Keratinocyte (primary cell): ENCODE results near the gene BORCS5. TPM values are rescaled to one million over a fixed set of nuclear protein-coding genes. Genes with fewer than 3 reads are reported as not detected.

Experiments
- DNase-seq: peaks from one replicate; pipeline ENCODE4 v3.0.0-alpha.2; 2011; ENCODE audit warnings: low read depth, missing footprints, low spot score
- FAIRE-seq: peaks from 2 replicates; lab custom pipeline; 2011; peaks lifted over from hg19 to GRCh38; lab: Jason Lieb, UNC
- H2AFZ ChIP-seq: 2 replicates; pipeline ENCODE4 v1.6.0; 2012; ENCODE audit warnings: low read length, control low read depth, inconsistent platforms; ENCODE audit not compliant: control insufficient read depth
- H3K27ac ChIP-seq: 2 replicates; pipeline ENCODE4 v1.5.1; 2011; ENCODE audit warnings: low read length; ENCODE audit not compliant: control insufficient read depth, insufficient read depth
- H3K27me3 ChIP-seq: 3 replicates; pipeline ENCODE4 v1.6.0; 2011; ENCODE audit warnings: low read length; ENCODE audit not compliant: control insufficient read depth, insufficient read depth; ENCODE audit errors: extremely low read depth
- H3K36me3 ChIP-seq, 2 experiments: 2 replicates in 1 of 2; 3 replicates in 1 of 2; pipeline ENCODE4 v1.5.1; 2011; ENCODE audit warnings: low read length in 2 of 2, mild to moderate bottlenecking in 1 of 2; ENCODE audit not compliant: control insufficient read depth in 2 of 2, insufficient read depth in 2 of 2; ENCODE audit errors: extremely low read depth in 1 of 2
- H3K4me1 ChIP-seq: 3 replicates; pipeline ENCODE4 v1.5.1; 2011; ENCODE audit warnings: low read length; ENCODE audit not compliant: control insufficient read depth, insufficient read depth; ENCODE audit errors: extremely low read depth
- H3K4me2 ChIP-seq: 3 replicates; pipeline ENCODE4 v1.6.0; 2011; ENCODE audit warnings: low read depth, low read length; ENCODE audit not compliant: control insufficient read depth, insufficient read depth; ENCODE audit errors: extremely low read depth
- H3K4me3 ChIP-seq, 3 experiments: fragments of 200-600 bp in 1 of 3; sonication (generic) in 1 of 3; 2 replicates in 2 of 3; 3 replicates in 1 of 3; pipeline ENCODE4 v1.5.1; 2011 to 2016; ENCODE audit warnings: low read length in 3 of 3, mild to moderate bottlenecking in 3 of 3, control low read depth in 2 of 3, inconsistent platforms in 1 of 3, low read depth in 1 of 3, mixed read lengths in 1 of 3, mixed run types in 1 of 3, moderate library complexity in 1 of 3; ENCODE audit not compliant: control insufficient read depth in 2 of 3, insufficient read depth in 2 of 3; ENCODE audit errors: extremely low read depth in 1 of 3
- H3K79me2 ChIP-seq: 2 replicates; pipeline ENCODE4 v1.6.0; 2012; ENCODE audit warnings: low read length; ENCODE audit not compliant: control insufficient read depth, insufficient read depth
- H3K9ac ChIP-seq: 3 replicates; pipeline ENCODE4 v1.6.0; 2011; ENCODE audit warnings: low read length; ENCODE audit not compliant: control insufficient read depth, insufficient read depth; ENCODE audit errors: extremely low read depth
- H3K9me1 ChIP-seq: 3 replicates; pipeline ENCODE4 v1.6.0; 2011; ENCODE audit warnings: low read length; ENCODE audit not compliant: control insufficient read depth, insufficient read depth; ENCODE audit errors: extremely low read depth
- H3K9me3 ChIP-seq: 2 replicates; pipeline ENCODE4 v1.5.1; 2012; ENCODE audit warnings: low read depth, low read length; ENCODE audit not compliant: control insufficient read depth
- H4K20me1 ChIP-seq: 3 replicates; pipeline ENCODE4 v1.6.0; 2011; ENCODE audit warnings: low read length; ENCODE audit not compliant: control insufficient read depth, insufficient read depth; ENCODE audit errors: extremely low read depth
- CTCF ChIP-seq, 3 experiments: IDR thresholded peaks in 1 of 3; conservative IDR thresholded peaks in 1 of 3; optimal IDR thresholded peaks in 1 of 3; 2 replicates in 2 of 3; 3 replicates in 1 of 3; pipeline versions ENCODE3 to v1.5.1; 2011; ENCODE audit warnings: low read length in 3 of 3, mild to moderate bottlenecking in 3 of 3, moderate library complexity in 2 of 3, control low read depth in 1 of 3, inconsistent platforms in 1 of 3; ENCODE audit not compliant: insufficient read depth in 2 of 3; ENCODE audit errors: extremely low read depth in 1 of 3
- EZH2 ChIP-seq: IDR thresholded peaks from one replicate; pipeline ENCODE4 v1.6.1; 2012; ENCODE audit warnings: inconsistent platforms, mild to moderate bottlenecking, low read length, moderate library complexity
- dilution Hi-C: fragments of 300-500 bp; cut with MboI; formaldehyde crosslinking; loops from one replicate; pipeline ENCODE4 v1.7.0; 2020; ENCODE audit warnings: low sequenced_read_pairs; ENCODE audit not compliant: extremely low pct_ligation_motif_present
- polyA plus RNA-seq, 5 experiments: library from polyadenylated mRNA; depleted of rRNA in 3 of 5; stranded (reverse) in 3 of 5; stranded (forward) in 1 of 5; unstranded in 1 of 5; fragments of >200 nt; gene quantifications; 1 replicate in 1 of 5; 2 replicates in 3 of 5; 3 replicates in 1 of 5; pipeline versions ENCODE4 v1.2.1 to v1.2.3, GENCODE V29; 2011 to 2012; ENCODE audit warnings: missing spikeins in 2 of 5, low read depth in 1 of 5, low replicate concordance in 1 of 5

BORCS5 gene
- polyA plus RNA-seq, 1 donor (not counting 4 experiments of a cell fraction or from before 2014, with no cell fraction given): 5.4 TPM

- H3K27me3 ChIP-seq: no peaks in the 10 kb centered on the region
- peaks cover 14% of the 10 kb centered on the region for H3K4me1 ChIP-seq
- H3K9ac ChIP-seq: peak overlapping the region; percentile 94
- FAIRE-seq (peak; percentile 74), DNase-seq (no peak)
- dilution Hi-C loops: no loop called here
- no peaks in the 10 kb centered on the region for H3K9me3 ChIP-seq
- H3K27ac ChIP-seq: peak overlapping the region; percentile 87
- H2AFZ ChIP-seq: peak overlapping the region; percentile 71
- peaks cover 16% of the 10 kb centered on the region for H3K79me2 ChIP-seq
- H3K4me2 ChIP-seq: peak overlapping the region; percentile 100
- H3K9me1 ChIP-seq: no peaks in the 10 kb centered on the region
- H3K4me3 ChIP-seq: peak overlapping the region; percentile 88 to 93 (median 93)
- H3K36me3 ChIP-seq: no peaks in the 10 kb centered on the region
- H4K20me1 ChIP-seq: no peaks in the 10 kb centered on the region
- TF ChIP-seq EZH2: no peak
- TF ChIP-seq CTCF (optimal IDR thresholded peaks at IDR 0.05 in 1 of 3, IDR thresholded peaks at IDR 0.05 in 1 of 3, conservative IDR thresholded peaks at IDR 0.05 in 1 of 3; ENCODE audit: extremely low read depth in 1 of 3, insufficient read depth in 2 of 3, low read length in 3 of 3): no peak
These were observed 397 bp upstream of the BORCS5 start for GRCh38 chr12:12356467-12356895.

- H4K20me1 ChIP-seq: no peaks in the 10 kb centered on the region
- peak overlapping the region; percentile 87 for H3K27ac ChIP-seq
- H3K4me1 ChIP-seq: peaks cover 11% of the 10 kb centered on the region
- H3K4me2 ChIP-seq: peak overlapping the region; percentile 100
- dilution Hi-C loops: no loop called here
- peak overlapping the region; percentile 89 for H2AFZ ChIP-seq
- peaks cover 16% of the 10 kb centered on the region for H3K79me2 ChIP-seq
- H3K27me3 ChIP-seq: no peaks in the 10 kb centered on the region
- DNase-seq (no peak), FAIRE-seq (peak; percentile 62)
- peaks cover 0 to under 1% of the 10 kb centered on the region in 2 experiments for H3K36me3 ChIP-seq
- no peaks in the 10 kb centered on the region for H3K9me1 ChIP-seq
- no peaks in the 10 kb centered on the region for H3K9me3 ChIP-seq
- no peak for TF ChIP-seq CTCF (optimal IDR thresholded peaks at IDR 0.05 in 1 of 3, IDR thresholded peaks at IDR 0.05 in 1 of 3, conservative IDR thresholded peaks at IDR 0.05 in 1 of 3; ENCODE audit: extremely low read depth in 1 of 3, insufficient read depth in 2 of 3, low read length in 3 of 3)
- no peak for TF ChIP-seq EZH2
- H3K9ac ChIP-seq: peak overlapping the region; percentile 94
- H3K4me3 ChIP-seq: peak overlapping the region; percentile 88 to 93 (median 93)
These were observed 1.0 kb downstream of the BORCS5 start for GRCh38 chr12:12357719-12358461.
